Activated CD4-positive, alpha-beta T cell treated with anti-CD3 and anti-CD28 coated beads, Interleukin-2, Interleukin-4, amounts not matched to agents 100 ng/mL and 50 ng/mL, durations not matched to agents 16 hours and 8 hours (primary cell): ENCODE measurements around the gene AP2B1.

Experiments used
- DNase-seq: peaks from one replicate; pipeline ENCODE4 v3.0.0-alpha.2; 2020; ENCODE audit warnings: low spot score

AP2B1 gene

GRCh38 chr17:35773679-35774425 lies 186.7 kb downstream of the AP2B1 start:
- DNase-seq: no peak

- DNase-seq: no peak
Observed at GRCh38 chr17:35774499-35774898, 187.4 kb downstream of the AP2B1 start.

GRCh38 chr17:35775039-35775438 lies 187.9 kb downstream of the AP2B1 start:
- DNase-seq: no peak

- DNase-seq: no peak
Observed at GRCh38 chr17:35775583-35775982, 188.5 kb downstream of the AP2B1 start.
